GM19463 (cell line): ENCODE data around the gene ACVR1B.

Source experiments
- ATAC-seq: cut with Tn5 transposase; IDR thresholded peaks from one replicate; pipeline ENCODE4 v1.9.1; 2021; ENCODE audit warnings: mild to moderate bottlenecking, moderate library complexity; ENCODE audit not compliant: unreplicated experiment

The ACVR1B gene

DNA sequence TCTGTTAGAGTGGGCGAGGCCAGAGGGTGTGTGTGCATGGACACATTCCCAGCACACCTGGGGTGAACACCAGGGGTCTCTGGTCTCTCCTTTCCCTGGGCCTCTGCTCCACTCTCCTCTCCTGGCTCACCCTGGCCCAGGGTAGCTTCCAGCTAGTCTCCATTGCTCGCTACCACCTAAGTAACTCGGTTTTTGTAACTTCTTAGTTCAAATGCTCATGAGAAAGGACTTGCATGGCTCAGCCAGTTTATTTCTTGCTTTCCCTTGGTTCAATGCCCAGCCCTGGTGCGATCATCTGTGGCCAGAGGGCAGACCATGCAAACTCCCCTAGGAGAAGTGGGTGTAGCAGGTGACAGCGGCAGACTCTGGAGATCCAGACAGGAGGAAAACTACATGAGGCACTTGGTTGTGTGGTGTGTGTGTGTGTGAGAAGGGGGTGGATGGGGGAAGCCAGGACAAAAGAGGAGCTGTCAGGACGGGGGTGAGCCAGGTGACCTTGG is 8.9 kb upstream of the ACVR1B start:
- ATAC-seq, result no peak

DNA sequence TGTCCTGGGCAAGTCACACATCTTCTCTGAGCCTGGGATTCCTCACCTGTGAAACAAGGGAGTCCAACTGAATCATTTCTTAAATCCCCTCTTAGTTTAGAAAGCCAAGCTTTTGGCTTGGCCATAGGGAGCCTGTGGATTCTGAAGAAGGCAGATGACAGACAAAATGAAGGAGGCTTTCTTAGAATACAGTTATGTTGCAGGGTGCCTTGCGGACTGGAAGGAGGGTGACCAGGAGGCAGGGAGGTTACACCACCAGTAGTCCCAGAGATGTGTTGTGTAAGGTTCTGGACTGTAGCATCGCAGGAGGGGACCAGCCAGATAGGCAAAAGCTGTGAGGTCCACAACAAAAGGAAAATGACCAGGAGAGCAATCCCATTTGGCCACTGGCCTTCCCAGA is 8.2 kb upstream of the ACVR1B start:
- no peak for ATAC-seq

DNA sequence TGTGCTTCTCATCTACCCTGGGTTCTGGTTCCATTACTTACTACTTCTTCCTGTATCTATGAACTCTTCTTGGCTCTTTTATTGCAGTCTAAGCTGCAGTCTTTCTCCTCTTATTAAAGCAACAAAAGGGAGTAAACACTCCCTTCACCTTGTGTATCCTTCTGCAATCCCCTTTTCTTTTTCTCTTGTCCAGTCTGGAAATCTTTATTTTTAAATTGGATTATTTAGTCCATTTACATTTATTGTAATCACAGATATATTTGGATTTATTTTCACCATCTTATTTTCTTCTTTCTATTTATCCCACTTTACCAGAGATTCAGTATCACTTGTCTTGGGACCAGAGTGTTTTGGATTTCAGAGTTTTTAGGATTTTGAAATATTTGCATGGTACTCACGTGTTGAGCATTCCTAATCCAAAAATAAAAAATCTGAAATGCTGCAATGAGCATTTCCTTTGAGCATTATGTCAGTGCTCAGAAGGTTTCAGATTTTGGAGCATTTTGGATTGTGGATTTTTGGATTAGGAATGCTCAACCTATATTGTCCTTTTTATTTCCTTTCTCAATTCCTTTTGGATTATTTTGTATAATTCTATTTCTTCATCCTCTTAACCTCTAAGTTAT is 6.8 kb upstream of the ACVR1B start:
- no peak for ATAC-seq

DNA sequence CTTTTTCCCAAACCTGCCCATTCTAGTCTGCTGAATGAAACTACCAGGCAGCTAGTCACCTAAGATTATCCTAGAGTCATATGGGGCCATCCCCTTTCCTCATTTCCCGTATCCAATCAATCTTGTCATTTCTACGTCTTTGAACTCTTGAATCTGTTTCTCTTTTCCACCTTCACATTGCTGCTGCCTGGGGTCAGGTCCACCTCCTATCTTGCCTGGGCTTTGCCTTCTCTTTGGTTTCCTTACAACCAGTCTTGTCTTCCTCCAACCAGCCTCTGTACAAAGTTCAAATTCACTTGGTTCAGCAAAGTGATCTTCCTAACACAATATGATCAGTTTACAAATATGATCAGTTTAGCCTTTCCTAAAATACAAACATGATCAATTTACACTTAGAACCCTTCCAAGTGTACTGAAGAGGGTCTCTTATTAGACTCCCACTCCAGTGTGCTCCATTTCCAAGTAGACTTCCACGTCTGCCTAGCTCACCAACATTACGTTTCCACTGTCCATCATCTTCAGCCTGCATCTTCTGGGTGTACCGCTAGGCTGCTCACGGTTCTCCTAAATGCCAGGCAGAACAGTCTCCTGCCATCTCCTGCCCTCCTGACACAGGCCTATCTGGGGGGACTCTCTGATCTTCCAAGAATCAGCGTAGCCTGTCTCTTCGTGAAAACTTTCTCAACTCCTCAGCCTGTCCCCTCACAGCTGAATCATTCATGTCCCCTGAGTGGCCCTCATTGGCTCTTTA is 4.1 kb upstream of the ACVR1B start:
- no peak for ATAC-seq

DNA sequence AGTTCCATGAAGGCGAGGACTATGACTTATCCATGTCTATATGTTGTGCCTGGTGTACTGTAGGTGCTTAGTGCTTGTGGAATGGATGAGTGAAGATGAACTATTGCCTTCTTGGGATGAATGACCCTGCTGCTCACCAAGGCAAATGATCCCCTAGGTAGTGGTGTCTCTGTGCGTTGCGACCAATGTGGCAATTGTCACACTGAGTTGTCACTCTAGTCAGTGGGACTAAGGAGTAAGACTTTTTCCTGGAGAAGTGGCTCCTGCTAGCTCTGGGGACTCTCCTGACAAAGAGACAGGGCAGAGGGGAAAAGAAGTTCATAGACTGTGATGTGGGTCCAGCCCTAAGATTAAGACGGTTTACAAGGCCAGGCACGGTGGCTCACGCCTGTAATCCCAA is 3.4 kb upstream of the ACVR1B start:
- ATAC-seq, result no peak

DNA sequence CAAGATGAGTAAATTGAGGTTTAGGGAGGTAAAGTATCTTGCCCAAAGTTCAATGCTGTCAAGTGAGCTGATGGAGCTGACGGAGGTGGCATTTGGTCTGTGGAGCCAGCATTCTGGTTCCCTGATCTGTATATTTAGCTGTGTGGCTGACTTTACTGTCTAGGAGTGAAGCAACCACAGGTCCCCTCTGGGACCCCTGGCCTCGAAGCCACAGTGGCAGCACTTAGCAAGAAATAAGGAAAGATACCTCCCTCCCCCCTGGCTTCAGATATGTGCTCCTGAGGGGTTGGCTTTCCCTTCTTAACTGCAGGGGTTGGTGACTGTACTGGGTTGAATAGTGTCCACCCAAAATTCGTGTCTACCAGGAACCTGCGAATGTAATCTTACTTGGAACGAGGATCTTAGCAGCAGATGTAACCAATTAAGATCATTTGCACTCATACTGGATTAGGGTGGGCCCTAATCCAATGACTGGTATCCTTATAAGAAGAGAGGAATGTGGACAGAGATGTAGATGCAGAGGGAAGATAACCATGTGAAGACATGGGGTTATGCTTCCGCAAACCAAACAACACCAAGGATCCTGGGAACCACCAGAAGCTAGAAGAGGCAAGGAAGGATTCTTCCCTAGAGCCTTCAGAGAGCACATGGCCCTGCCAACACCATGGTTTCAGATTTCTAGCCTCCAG is 2.0 kb upstream of the ACVR1B start:
- ATAC-seq, result no peak

GRCh38 chr12:51950682-51951198 is 759 bp upstream of the ACVR1B start:
- no peak for ATAC-seq

- no peak for ATAC-seq
These were observed 584 bp downstream of the ACVR1B start for GRCh38 chr12:51951843-51952722.

- ATAC-seq, result no peak
These were observed 1.6 kb downstream of the ACVR1B start for GRCh38 chr12:51953089-51953488.

GRCh38 chr12:51953864-51954263 is 2.4 kb downstream of the ACVR1B start:
- no peak for ATAC-seq

- no peak for ATAC-seq
These were observed 3.3 kb downstream of the ACVR1B start for GRCh38 chr12:51954561-51955361.

DNA sequence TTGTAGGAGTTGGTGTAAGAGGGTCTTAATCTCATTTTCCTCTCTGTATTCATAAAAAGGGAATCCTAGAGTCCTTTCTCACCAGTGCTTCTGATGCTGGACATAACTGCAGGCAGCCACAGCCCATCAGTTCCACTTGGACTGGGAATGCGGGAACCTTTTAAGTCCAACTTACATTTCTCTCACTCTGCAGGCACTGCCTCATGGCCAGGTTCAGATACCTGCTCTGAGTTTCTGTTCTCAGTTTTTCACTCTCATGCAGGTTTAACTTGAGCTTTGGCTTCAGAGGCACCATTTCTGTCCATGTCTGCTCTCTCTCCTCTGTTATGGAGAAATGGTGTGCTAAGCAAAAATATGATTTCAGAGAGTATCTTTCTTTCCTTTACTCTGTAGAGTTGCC is 4.2 kb downstream of the ACVR1B start:
- ATAC-seq, result no peak

- no peak for ATAC-seq
These were observed 7.0 kb downstream of the ACVR1B start for GRCh38 chr12:51958542-51958941.

DNA sequence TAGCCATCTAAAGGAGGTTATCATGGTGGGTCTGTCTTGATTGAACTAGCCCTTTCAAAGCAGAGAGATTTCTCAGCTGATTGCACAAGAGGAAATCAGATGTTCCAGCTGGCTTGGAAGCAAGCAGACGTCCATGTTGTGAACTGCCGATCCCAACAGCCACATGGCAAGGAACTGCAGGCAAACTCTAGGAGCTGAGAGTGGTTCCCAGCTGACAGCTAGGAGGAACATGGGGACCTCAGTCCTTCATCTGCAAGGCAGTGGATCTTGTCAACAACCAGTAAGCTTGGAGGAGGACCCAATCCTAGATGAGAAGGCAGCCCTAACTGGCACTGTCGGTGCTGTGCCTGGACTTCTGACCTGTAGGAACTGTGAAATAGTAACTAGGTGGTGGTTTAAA is 7.7 kb downstream of the ACVR1B start:
- no peak for ATAC-seq

GRCh38 chr12:51959921-51960320 is 8.4 kb downstream of the ACVR1B start:
- ATAC-seq, result no peak

GRCh38 chr12:51960488-51960887 is 9.0 kb downstream of the ACVR1B start:
- no peak for ATAC-seq

DNA sequence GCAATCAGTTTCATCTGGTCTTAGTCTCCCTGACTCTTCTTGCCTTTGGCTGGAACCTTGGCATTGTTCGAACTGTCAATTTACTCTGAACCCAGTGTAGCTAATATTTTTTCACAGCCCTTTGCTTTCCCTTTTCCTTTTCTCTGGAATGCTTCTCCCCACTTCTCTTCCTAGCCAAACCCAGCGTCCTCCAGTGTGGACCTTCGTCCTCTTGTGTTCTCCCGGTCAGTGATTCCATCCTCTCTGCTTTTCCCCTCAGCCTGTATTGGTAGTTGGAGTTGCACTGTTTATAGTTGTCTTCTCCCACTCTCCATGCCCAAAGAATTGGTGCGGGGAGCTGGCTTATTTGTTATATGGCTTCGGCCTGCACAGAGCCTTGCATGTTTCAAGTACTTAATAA is 9.4 kb downstream of the ACVR1B start:
- ATAC-seq, result no peak

DNA sequence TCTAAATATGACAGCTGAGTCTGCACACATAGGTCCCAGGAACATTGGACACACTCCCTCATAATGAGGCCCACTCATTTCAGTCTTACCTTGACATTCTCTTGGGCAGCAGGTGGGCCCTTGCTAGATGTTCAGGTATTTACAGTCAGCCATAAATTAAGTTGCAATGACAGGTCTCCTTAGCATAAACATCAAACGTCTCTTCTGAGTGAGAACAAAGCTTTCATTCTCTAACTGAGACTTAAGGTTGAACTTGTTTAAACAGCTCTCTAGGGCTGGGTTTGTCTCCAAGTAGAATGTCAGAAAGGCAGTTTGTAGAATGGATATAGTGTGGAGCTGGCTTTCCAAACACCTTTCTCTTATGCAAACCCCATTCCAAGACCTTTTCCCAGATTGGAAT is 10.3 kb downstream of the ACVR1B start:
- ATAC-seq, result no peak

DNA sequence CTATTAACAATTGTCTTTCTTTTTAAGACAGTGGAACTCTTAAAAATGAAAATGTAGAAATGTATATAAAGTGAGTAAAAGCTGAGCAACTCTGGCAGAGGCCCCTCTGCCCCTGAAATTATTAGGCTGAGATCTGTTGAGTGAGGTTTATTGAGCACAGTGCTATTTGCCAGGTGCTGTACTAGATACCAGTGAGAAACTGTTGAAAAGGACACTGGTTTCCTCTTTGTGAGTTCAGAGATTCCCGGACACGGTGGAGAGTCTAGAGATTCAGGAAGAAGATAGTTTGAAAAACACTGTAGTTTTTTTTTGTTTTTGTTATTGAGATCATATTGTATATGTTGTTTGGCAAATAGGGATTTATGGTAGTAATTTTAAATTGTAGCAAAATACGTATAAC is 11.2 kb downstream of the ACVR1B start:
- ATAC-seq, result no peak

DNA sequence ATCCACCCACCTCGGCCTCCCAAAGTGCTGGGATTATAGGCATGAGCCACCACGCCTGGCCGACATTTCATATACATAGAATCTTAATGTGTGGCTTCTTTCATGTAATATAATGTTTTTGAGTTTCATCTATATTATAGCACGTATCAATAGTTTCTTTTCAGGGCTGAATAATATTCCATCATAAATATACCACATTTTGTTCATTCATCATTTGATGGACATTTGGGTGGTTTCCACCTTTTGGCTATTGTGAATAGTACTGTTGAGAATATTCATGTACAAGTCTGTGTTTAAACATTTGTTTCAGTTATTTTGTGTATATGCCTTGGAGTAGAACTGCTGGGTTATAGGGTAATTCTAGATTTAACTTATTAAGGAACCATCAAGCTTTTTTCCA is 12.0 kb downstream of the ACVR1B start:
- ATAC-seq, result no peak
